ENCODE results near the gene ENTPD2.
"Not testable (repeated sequence)": the region's sequence is repeated elsewhere in the genome, so short reads cannot be mapped to it uniquely, and the experiment has no call there.

The ENTPD2 gene

GRCh38 chr9:137014166-137014565 is 39.7 kb downstream of the ENTPD2 start:
- no peak for DNase-seq

GRCh38 chr9:137013571-137013940 is 40.3 kb downstream of the ENTPD2 start:
- no peak for DNase-seq

- DNase-seq = no peak
Observed at GRCh38 chr9:137012694-137013570, 40.9 kb downstream of the ENTPD2 start.

- DNase-seq = no peak
Observed at GRCh38 chr9:137011907-137012675, 41.8 kb downstream of the ENTPD2 start.

- no peak for DNase-seq
Observed at GRCh38 chr9:137011156-137011555, 42.7 kb downstream of the ENTPD2 start.

- no peak for DNase-seq
Observed at GRCh38 chr9:137009938-137010732, 43.7 kb downstream of the ENTPD2 start.

- DNase-seq = no peak
Observed at GRCh38 chr9:137009217-137009616, 44.6 kb downstream of the ENTPD2 start.

- no peak for DNase-seq
Observed at GRCh38 chr9:137008312-137008711, 45.5 kb downstream of the ENTPD2 start.

GRCh38 chr9:137007816-137008270 is 46.0 kb downstream of the ENTPD2 start:
- no peak for DNase-seq

GRCh38 chr9:137007108-137007815 is 46.6 kb downstream of the ENTPD2 start:
- no peak for DNase-seq

GRCh38 chr9:137006116-137007003 is 47.5 kb downstream of the ENTPD2 start:
- no peak for DNase-seq

- DNase-seq = not testable (repeated sequence)
Observed at GRCh38 chr9:137004285-137004684, 49.6 kb downstream of the ENTPD2 start.

- DNase-seq = no peak
Observed at GRCh38 chr9:137002646-137003041, 51.2 kb downstream of the ENTPD2 start.

GRCh38 chr9:137001857-137002645 is 51.8 kb downstream of the ENTPD2 start:
- DNase-seq = no peak

- DNase-seq = no peak
Observed at GRCh38 chr9:137000177-137000930, 53.5 kb downstream of the ENTPD2 start.

All from NCI-H446 treated with DMSO at 0.1 percent for 48 hours (cell line).